ENCODE data around the gene LRMDA. TPM values are rescaled to one million over a fixed set of nuclear protein-coding genes. Genes with fewer than 3 reads are reported as not detected.

LRMDA gene
- total and polyA plus RNA-seq, 10 of the 15 experiments (the other 5 are each of a cell fraction or from before 2014, with no cell fraction given): 0.07 to 0.54 (median 0.29) TPM; not detected in 4

DNA sequence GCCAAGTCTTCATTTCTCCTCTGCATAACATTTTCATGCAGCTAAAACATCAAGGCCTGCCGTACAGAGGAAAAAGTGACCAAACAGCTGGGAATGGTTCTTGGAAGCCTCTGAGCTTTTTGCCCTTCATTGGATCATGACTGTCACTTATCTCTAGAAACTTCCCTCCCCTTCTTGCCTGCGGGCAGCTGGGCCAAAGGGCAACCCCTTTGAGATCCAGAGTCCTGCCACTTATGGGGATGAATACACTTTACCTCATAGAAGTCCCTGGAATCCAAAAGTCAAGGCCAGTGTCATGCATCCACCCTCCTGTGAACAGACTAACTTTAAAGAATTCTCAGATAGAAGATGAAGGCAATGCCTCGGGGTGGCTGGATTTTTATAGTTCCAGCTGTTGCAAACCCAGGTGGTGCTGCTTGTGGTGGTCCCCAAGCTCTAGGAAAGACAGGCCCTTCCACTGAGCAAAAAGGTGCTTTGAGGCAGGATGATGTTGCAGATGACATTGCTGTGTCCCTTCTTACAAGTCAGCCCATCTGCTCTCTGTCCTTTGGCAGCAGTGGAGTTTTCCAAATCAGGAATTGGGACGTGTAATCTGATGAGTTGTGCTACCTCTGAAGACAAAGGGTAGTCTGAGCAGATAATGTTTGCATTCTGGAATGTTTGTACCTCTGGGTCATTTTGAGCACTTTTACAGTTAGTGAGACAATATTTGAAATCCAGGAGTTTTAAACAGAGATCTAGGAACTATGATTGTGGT lies 64.2 kb downstream of the LRMDA start (continued):
- TF ChIP-seq DPF2 (IDR thresholded peaks at IDR 0.05) (no peak), NR2C1 (IDR thresholded peaks at IDR 0.05) (no peak), NRF1 (conservative IDR thresholded peaks at IDR 0.05; ENCODE audit: low read depth, low read length) (no peak), SRF (IDR thresholded peaks at IDR 0.05; ENCODE audit: low read depth in 2 of 2, low read length in 2 of 2) (no peak), TCF12 (IDR thresholded peaks at IDR 0.05; ENCODE audit: low read depth, low read length) (no peak), PAX5 (IDR thresholded peaks at IDR 0.05; ENCODE audit: borderline replicate concordance, low read depth, low read length) (no peak), RAD21 (IDR thresholded peaks at IDR 0.05; ENCODE audit: insufficient read depth, low read depth, low read length) (no peak), EED (IDR thresholded peaks at IDR 0.05; ENCODE audit: low read depth) (no peak)
- TF ChIP-seq, protein P1, sequence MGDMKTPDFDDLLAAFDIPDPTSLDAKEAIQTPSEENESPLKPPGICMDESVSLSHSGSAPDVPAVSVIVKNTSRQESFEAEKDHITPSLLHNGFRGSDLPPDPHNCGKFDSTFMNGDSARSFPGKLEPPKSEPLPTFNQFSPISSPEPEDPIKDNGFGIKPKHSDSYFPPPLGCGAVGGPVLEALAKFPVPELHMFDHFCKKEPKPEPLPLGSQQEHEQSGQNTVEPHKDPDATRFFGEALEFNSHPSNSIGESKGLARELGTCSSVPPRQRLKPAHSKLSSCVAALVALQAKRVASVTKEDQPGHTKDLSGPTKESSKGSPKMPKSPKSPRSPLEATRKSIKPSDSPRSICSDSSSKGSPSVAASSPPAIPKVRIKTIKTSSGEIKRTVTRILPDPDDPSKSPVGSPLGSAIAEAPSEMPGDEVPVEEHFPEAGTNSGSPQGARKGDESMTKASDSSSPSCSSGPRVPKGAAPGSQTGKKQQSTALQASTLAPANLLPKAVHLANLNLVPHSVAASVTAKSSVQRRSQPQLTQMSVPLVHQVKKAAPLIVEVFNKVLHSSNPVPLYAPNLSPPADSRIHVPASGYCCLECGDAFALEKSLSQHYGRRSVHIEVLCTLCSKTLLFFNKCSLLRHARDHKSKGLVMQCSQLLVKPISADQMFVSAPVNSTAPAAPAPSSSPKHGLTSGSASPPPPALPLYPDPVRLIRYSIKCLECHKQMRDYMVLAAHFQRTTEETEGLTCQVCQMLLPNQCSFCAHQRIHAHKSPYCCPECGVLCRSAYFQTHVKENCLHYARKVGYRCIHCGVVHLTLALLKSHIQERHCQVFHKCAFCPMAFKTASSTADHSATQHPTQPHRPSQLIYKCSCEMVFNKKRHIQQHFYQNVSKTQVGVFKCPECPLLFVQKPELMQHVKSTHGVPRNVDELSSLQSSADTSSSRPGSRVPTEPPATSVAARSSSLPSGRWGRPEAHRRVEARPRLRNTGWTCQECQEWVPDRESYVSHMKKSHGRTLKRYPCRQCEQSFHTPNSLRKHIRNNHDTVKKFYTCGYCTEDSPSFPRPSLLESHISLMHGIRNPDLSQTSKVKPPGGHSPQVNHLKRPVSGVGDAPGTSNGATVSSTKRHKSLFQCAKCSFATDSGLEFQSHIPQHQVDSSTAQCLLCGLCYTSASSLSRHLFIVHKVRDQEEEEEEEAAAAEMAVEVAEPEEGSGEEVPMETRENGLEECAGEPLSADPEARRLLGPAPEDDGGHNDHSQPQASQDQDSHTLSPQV (IDR thresholded peaks at IDR 0.05): no peak

All from GM12878 (cell line).